Choroid plexus epithelial cell (primary cell): ENCODE results near the gene HCAR3.
"Not testable (repeated sequence)": the region's sequence is repeated elsewhere in the genome, so short reads cannot be mapped to it uniquely, and the experiment has no call there.

Source experiments
- DNase-seq: peaks from one replicate; pipeline ENCODE4 v3.0.0-alpha.2; 2010; ENCODE audit warnings: low read depth
- H3K4me3 ChIP-seq: 2 replicates; pipeline ENCODE4 v1.5.1; 2011; ENCODE audit warnings: low read depth, mild to moderate bottlenecking, control low read depth, low read length, moderate library complexity
- TF ChIP-seq, protein P1 (sequence below): conservative IDR thresholded peaks from 2 replicates; pipeline ENCODE4 v1.5.1; 2011; ENCODE audit warnings: low read depth, mild to moderate bottlenecking, control low read depth, inconsistent platforms, low read length, moderate library complexity

Gene HCAR3

DNA sequence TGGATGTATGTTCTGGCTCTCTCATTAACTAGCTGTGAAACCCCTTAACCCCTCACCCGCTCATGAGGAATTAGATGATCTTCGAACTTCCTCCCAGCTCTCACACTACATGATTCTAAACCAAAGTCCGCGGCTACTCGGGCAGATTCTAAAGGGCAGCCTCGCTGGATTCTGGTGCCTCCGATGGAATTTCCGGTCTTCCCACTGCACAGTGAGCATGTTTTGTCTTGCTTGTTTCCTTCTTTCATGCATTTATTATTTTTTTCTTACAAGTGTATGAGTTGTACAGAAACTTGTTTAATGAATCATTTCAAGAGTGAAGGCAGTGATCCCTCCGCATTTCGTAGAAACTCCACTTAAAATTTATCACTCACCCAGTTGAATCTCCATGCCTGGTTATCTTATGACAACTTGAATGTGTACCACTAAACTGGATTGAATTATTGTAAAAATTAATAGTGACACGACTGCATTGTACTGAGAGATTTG lies 4.5 kb upstream of the HCAR3 start:
- TF ChIP-seq, protein P1, sequence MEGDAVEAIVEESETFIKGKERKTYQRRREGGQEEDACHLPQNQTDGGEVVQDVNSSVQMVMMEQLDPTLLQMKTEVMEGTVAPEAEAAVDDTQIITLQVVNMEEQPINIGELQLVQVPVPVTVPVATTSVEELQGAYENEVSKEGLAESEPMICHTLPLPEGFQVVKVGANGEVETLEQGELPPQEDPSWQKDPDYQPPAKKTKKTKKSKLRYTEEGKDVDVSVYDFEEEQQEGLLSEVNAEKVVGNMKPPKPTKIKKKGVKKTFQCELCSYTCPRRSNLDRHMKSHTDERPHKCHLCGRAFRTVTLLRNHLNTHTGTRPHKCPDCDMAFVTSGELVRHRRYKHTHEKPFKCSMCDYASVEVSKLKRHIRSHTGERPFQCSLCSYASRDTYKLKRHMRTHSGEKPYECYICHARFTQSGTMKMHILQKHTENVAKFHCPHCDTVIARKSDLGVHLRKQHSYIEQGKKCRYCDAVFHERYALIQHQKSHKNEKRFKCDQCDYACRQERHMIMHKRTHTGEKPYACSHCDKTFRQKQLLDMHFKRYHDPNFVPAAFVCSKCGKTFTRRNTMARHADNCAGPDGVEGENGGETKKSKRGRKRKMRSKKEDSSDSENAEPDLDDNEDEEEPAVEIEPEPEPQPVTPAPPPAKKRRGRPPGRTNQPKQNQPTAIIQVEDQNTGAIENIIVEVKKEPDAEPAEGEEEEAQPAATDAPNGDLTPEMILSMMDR, result no peak
- H3K4me3 ChIP-seq, result no peak overlapping the region
- DNase-seq, result peak; percentile 77

GRCh38 chr12:122715211-122715610 lies 1.4 kb downstream of the HCAR3 start:
- peak; percentile 31 for DNase-seq
- not testable (repeated sequence) for H3K4me3 ChIP-seq

DNA sequence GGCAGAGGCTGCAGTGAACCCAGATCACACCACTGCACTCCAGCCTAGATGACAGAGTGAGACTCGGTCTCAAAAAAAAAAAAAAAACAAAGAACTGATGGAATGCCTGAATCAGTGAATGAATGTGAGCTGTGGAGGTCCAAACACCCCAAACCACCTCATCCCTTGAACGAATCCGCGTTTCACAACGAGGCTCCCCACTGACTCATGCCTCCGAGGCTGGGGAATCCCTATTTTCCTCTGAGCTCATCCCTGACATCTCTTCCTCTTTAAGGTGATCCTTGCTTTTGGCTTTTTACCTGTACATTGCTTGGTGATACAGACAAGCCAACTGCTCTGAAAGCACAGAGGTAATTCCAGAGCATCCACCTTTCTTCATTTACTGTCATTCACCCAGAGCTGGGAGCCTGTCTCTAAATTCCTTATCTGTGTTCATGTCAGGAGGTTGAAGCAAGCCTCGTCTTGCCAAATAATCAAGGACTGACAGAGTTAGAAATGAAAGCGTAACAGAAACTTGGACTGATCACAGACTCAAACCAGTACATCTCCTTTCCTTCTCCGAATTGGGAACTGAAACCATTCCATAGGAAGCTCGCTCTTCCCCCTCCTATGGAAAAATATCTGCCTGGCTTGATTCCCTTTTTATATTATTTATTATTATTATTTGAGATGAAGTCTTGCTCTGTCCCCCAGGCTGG lies 3.0 kb downstream of the HCAR3 start:
- DNase-seq, H3K4me3 ChIP-seq: not testable (repeated sequence)

DNA sequence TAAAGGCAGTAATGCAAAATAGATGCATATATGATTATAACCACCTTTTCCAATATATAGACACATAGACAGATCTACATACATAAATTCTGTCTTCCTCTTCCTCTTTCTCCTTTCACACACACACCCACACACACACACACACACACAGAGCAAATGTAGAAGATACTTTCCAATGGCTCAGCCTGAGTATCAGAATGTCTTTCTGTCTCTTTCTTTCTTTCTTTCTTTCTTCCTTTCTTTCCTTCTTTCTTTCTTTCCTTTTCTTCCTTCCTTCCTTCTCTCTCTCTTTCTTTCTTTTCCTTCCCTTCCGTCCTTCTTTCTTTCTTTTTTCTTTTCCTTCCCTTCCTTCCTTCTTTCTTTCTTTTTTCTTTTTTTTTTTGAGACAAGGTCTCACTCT lies 5.3 kb downstream of the HCAR3 start:
- H3K4me3 ChIP-seq, DNase-seq: not testable (repeated sequence)

- DNase-seq, H3K4me3 ChIP-seq: not testable (repeated sequence)
Measured at GRCh38 chr12:122710341-122710740, 6.3 kb downstream of the HCAR3 start.

GRCh38 chr12:122709287-122709686 lies 7.3 kb downstream of the HCAR3 start:
- H3K4me3 ChIP-seq, result not testable (repeated sequence)

GRCh38 chr12:122703841-122704240 lies 12.8 kb downstream of the HCAR3 start:
- not testable (repeated sequence) for H3K4me3 ChIP-seq, DNase-seq

More at GRCh38 chr12:122709287-122709686, 7.3 kb downstream of the HCAR3 start:
- DNase-seq, result not testable (repeated sequence)

GRCh38 chr12:122702890-122703611 lies 13.6 kb downstream of the HCAR3 start, which contains the start of gene HCAR2:
Gene HCAR2, minus strand, starts transcription at chr12:122703357. Its CDS starts 74 bp downstream, at chr12:122703283.
- not testable (repeated sequence) for H3K4me3 ChIP-seq
- DNase-seq, result peak; percentile 58

DNA sequence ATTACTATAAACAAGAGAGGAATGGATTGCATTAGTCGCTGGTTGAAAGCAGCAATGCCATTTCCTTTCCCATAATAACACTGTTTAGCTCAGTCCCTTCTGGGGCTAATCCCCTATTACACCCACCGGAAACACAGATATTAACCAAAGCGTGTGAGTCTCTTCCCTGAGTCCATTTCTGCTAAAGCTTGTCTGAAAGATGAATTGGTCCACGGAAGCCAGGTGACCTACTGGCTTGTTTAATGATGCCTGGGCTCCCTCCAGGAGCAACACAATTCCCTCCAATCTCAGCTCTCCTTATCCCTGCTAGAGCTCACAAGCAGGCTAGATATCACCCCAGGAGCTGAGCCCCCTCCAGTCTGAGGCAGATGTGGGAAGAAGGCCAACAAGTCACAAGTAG lies 15.1 kb downstream of the HCAR3 start:
- not testable (repeated sequence) for DNase-seq, H3K4me3 ChIP-seq

DNA sequence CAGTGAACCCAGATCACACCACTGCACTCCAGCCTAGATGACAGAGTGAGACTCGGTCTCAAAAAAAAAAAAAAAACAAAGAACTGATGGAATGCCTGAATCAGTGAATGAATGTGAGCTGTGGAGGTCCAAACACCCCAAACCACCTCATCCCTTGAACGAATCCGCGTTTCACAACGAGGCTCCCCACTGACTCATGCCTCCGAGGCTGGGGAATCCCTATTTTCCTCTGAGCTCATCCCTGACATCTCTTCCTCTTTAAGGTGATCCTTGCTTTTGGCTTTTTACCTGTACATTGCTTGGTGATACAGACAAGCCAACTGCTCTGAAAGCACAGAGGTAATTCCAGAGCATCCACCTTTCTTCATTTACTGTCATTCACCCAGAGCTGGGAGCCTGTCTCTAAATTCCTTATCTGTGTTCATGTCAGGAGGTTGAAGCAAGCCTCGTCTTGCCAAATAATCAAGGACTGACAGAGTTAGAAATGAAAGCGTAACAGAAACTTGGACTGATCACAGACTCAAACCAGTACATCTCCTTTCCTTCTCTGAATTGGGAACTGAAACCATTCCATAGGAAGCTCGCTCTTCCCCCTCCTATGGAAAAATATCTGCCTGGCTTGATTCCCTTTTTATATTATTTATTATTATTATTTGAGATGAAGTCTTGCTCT lies 16.4 kb downstream of the HCAR3 start:
- H3K4me3 ChIP-seq, DNase-seq: not testable (repeated sequence)

DNA sequence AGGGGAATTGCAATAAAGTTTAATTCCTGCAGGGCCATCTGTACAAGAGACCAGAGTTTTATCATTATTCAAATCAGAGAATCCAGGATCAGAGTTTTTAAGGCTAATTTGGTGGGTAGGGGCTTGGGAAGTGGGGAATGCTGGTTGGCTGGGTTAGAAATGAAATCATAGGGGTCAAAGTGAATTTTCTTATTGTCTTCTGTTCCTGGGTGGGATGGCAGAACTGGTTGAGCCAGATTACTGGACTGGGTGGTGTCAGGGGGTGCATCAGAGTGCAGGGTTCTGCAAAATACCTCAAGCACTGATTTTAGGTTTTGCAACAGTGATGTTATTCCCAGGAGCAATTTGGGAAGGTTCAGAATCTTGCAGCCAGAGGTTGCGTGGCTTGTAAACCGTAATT lies 19.7 kb downstream of the HCAR3 start:
- H3K4me3 ChIP-seq, DNase-seq: not testable (repeated sequence)

DNA sequence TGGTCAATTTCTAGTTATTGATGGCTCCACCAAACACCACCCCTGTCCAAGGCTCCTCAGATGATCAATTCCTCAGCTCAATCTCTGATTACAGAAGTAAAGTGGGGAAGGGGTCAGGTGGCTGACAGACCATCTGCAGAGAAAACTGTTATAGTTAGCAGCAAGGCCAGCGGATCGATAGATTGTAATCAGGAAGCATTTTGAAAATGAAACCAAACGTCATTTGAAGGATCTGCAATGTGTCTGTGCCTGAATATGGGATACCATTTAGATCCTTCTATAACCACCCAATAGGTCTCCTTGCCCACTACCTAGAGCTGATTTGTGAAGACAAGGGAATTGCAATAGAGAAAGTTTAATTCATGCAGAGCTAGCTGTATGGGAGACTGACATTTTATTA lies 25.0 kb downstream of the HCAR3 start:
- no peak overlapping the region for H3K4me3 ChIP-seq
- no peak for DNase-seq
- TF ChIP-seq, protein P1, result no peak
